GM19468 (cell line): ENCODE measurements around the gene WWC1.
A peak's percentile ranks its signal among the peaks of the same experiment; 100 is the strongest.
"Not testable (repeated sequence)": the region's sequence is repeated elsewhere in the genome, so short reads cannot be mapped to it uniquely, and the experiment has no call there.

ENCODE experiments used
- ATAC-seq: cut with Tn5 transposase; IDR thresholded peaks from one replicate; pipeline ENCODE4 v1.9.1; 2021; ENCODE audit warnings: mild to moderate bottlenecking, moderate library complexity, moderate number of reproducible peaks; ENCODE audit not compliant: unreplicated experiment; ENCODE audit errors: extremely low read depth

Gene WWC1

DNA sequence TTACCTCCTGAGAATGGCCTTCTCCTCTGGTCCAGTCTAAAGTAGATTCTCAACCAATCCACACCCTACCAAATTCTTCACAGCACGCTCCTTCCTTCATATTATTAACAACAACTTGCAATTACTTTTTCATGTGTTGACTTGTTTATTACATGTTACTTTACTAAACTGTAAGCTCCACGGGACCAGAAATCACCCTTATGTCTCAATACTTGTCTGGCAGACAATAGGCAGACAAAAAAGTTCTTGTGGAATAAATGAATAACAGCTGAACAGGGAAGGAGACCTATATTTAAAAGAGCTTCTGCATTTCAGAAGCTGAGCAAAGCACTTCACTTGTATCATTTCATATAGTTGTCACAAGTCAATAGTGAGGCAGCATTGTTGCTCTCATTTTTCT, 5.7 kb upstream of the WWC1 start:
- no peak for ATAC-seq

DNA sequence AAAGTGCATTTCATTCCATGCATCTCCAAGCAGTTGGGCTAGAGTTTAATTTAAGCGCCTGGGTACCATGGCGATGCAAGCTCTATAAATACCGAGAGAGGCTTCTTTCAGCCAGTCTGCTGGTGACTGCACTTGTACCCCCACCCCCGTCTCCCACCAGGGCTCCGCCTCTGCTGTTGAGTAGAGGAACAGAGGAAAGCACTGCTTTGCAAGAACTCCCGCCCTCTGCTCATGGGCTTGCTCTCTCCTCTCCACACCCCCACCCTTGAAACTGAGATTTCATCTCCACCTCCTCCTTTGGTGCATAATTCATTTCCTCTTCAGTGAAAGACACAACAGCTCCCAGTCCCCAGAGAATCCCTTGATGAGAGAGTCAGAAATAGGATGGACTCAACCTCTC, 5.1 kb upstream of the WWC1 start:
- no peak for ATAC-seq

DNA sequence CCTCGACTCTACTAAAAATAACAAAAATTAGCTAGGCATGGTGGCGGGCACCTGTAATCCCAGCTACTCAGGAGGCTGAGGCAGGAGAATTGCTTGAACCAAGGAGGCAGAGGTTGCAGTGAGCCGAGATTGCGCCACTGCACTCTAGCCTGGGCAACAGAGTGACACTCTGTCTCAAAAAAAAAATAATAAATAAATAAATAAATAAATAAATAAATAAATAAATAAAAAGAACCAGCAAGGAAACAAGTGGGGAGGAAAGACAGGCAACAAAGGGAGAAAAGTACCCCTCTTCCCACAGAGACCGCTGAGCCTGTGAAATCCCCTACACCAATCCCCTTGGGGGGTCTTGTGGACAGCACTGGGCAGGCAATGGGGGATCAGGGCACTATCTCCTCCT, 4.6 kb upstream of the WWC1 start:
- not testable (repeated sequence) for ATAC-seq

DNA sequence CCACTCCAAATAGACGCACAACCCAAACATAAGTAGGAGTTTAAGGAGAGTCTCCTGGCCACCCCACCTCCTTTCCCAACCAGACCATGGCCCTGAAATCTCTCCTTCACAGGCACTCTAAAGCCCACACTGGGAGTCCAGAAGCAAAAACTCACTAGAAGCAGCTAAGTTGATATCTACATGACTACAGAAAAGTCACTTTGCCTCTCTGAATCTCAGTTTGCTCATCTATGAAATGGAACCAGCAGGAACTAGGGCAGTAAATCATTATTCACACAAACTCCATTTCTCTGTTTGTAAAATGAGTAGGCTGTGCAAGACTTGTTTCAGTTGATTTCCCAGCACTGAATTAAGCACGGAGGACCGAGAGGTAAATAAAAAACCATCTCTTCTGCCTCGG, 4.1 kb upstream of the WWC1 start:
- ATAC-seq: no peak

DNA sequence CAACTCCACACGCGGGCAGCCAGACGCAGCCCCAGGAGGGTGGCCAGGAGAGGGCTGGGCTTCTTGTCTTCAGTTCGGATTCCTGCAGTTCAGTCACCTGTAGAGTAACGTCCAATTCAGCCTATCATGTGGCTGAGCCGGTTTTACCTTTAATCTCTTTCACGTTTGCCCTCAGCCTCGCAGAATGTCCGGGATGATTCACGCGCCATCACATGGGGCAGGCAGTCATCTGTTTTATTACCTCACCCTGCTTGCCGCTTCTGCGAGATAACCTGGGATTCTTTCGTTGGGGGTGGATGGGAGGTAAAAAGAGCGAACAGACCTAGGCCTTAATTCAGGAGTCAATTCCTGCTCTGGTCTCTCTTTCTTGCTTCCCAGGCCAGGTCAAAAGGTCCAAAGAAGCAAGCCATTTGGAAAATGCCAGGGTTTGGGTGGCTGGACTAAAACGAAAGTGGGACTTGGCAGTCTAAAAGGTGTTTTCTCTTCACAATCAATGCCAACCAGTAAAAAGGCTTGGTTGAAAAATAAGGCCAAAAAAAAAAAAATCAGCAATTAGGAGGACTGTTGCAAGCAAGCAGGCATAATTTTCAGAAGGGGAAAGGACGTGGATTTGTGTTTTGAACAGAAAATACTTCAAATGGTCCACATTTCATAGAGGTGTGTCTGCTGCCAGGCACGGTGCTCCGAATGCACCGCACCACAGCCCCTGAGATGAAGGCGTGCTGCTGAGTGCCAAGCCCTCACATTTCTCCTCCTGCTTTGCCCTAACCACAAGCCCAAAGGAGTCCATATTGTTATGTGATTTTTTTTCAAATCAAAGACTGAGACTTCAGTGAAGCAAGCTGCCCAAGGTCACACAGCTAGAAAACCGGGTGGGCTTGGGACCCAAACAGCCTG, 2.8 kb upstream of the WWC1 start:
- no peak for ATAC-seq

DNA sequence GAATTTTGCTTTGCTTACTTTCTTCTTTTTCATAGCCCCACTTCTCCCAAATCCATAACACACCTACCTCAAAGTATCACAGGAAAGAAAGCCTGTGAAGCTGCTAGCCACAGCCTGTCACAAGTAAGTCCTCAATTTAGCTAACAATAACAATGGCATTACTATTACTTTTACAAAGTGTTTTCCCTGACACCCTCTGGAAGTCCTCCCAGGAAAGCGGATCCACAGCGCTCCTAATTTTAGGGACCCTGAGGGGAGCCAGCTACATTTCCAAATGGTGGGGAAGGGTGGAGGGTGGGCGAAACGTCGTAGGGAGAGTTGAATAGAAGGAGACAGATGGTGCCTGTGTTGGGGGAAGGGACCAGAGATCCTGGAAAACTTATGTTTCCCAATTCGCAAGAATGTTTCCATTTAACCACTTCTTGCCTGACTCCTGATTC, 523 bp upstream of the WWC1 start:
- ATAC-seq: no peak

DNA sequence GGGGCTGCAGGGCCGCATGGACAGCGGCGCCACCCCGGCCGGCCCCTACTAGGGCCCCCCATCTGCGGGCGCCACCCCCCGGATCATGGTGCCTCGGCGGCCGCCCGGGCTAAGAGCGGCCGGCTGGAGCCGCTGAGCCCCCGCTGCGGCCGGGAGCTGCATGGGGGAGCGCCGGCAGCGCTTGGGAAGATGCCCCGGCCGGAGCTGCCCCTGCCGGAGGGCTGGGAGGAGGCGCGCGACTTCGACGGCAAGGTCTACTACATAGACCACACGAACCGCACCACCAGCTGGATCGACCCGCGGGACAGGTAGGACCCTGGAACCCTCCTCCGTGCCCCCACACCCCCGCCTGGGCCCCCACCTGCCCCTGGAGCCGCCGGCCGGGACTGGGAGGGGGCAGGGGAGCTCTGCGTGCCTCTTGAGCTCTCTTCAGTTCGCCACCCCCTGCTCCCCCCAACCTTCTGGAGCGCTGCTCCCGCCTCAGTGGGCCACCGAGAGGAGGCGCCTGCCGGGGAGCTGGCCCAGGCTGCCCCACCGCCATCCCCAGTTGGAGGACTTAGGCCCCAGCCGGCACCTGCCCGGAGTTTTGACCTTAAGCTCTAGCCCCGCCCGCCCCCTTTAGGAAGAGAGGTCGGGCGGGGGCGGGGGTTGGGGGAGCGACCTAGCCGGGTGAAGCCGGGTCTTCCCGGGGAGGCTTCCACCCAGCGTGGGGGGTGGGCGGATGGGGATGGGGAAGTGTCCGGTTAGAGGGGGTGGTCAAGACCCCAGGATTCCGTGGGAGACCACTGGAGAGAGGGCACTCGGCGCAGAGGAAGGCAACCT, 730 bp downstream of the WWC1 start:
- ATAC-seq: peak; percentile 10

DNA sequence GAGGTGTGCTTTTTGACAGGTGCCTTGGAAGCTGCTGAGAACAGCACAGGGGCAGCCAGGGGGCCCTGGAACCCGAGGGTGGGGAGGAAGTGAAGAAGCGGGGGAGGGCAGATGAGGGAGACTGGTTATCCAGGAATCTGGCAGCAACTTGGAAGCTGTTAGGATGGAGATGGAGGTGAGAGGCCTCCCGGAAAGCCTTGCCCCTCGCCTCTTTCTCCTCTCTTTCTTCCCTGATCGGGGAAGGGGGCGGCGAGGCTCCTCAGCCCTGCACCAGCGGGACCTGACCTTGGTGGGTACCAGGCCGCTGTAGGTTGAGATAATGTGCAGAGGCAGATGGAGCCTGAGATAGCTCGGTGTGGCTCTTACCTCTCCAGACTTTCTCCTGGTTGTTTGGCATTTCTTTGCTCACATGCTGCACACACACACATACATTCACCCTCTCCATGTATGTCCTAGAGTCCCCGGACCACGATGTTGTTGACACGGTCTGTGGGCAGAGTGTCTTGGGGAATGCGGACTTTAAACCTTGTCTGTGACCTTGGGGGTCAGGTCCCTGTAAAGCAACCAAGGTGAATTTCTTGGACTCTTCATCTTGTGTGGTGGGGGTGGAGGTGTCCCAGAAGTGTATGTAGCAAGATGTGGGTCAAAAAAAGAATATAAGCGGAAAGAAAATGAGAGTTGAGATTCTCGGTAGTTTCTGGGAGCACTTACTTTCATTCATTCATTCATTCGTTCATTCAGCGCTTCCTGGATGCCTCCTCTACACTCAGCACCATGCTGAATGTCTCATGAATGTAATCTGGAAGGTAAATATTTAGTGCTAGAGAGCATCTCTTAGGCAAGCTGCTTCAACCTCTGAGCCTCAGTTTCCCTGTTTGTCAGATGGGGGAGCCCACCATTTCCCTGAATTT, 1.6 kb downstream of the WWC1 start:
- ATAC-seq: no peak

DNA sequence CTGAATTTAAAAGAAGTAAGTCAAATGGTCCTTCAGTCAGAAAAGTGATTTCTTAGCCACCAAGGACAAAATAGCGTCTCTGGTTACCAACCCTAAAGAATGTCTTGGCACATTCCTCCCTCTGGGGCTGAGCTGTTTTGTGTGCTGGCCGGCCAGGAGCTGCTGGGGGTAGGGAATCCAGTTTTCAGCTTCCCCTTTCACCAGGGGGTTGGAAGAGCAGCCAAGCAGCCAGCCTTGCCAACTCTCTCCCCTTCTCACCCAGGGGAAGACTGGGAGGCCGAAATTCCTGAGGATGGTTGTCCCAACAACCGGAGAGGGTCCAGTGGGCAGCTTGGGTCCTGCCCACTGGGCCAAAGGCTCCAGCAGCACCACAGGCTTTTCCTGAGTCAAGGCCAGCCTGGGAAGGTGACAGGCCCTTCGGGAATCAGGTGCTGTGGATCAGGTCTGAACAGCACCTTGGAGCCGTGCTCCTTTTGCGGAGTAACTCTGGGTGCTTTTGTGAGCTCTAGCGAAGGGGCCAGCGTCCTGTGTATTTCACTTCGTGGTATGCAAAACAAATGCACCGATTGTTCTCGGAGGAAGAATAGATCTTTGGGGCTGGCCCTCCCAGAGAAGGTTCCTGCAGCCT, 4.2 kb downstream of the WWC1 start:
- ATAC-seq: no peak

DNA sequence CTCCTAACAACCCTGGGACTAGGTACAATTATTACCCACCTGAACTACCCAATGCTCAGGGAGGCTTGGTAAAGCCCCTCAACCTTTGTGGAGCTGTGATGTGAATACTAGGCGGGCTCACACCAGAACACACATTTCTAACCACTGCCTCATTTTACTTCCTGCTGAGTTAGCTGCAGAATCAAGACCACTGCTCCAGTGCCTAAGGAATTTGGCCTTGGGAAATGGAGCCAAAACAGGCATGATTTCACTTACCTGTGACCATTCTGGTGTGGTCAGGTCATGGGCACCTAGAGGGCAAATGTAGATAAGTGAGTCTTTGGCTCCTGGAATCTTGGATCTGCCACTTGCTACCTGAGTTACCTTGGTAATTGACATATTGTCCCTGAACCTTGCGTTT, 5.2 kb downstream of the WWC1 start:
- ATAC-seq: no peak

DNA sequence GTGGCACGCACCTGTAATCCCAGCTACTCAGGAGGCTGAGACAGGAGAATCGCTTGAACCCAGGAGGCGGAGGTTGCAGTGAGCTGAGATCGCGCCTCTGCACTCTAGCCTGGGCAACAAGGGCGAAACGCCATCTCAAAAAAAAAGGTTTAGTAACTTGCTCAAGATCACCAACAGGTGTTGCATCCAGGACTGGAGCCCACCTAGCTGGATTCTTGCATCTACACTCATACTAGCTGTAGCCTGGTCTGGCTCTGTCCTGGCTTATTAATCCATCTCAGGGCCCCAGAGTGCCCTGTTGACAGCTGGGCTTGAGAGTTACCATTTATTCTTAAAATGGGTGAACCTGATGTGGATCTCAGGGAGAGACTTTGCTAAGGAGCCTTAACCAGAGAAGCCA, 7.5 kb downstream of the WWC1 start:
- ATAC-seq: no peak

DNA sequence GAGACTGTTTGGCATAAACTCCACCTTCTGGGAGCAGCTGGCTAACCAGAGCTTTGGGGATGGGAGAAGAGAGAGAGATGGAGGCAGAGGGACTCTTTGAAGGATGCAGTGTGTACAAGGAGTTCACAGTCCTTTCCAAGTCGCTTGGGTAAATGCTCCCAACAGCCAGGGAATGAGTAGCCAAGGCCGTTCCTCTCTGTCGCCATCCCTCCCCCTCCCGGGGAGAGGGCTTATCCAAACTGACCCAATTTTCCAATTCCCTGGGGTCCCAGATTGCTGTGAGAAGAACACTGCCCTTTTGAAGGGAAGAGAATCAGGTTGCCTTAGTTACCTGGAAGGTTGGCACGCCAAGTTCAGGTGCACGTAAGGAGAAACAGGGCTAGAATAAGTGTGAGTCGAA, 7.9 kb downstream of the WWC1 start:
- no peak for ATAC-seq

DNA sequence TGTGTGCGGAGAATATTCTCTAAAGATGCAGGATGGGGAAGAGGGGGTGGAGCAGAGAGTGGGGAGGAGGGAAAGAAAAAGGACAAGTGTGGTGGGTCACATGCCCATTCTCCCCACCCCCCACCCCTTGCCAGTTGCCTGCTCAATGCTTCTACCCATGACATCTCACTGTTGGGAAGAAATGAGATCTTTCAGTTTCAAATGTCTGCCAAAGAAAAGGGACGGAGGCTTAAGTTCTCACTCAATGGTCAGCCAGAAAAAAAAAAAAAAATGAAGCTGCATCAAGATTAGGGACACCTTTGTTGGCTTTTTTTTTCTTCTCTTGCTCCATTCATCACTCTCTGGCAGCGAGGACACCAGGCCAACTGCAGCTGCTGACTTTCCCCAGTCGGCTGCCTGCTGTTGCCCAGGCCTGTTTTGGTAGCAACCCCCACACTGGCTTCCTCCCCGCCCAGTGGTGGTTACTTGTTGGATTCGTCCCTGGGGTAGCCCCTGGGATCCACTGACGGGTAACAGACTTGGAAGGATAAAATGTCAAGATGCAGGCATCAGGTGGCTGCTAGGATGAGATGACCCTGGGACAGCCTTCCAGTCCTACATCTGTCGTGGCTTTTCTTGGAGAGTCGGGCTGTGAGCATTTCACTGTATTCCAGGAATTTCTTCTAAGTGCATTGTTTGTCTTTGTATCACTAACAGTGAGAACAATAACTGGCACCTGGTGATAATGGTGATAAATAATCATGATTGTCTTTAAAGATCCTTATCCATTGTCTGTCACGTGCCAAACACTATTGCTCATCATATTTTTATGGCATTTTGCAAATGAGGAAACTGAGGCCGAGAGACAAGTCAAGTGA, 9.1 kb downstream of the WWC1 start:
- no peak for ATAC-seq

DNA sequence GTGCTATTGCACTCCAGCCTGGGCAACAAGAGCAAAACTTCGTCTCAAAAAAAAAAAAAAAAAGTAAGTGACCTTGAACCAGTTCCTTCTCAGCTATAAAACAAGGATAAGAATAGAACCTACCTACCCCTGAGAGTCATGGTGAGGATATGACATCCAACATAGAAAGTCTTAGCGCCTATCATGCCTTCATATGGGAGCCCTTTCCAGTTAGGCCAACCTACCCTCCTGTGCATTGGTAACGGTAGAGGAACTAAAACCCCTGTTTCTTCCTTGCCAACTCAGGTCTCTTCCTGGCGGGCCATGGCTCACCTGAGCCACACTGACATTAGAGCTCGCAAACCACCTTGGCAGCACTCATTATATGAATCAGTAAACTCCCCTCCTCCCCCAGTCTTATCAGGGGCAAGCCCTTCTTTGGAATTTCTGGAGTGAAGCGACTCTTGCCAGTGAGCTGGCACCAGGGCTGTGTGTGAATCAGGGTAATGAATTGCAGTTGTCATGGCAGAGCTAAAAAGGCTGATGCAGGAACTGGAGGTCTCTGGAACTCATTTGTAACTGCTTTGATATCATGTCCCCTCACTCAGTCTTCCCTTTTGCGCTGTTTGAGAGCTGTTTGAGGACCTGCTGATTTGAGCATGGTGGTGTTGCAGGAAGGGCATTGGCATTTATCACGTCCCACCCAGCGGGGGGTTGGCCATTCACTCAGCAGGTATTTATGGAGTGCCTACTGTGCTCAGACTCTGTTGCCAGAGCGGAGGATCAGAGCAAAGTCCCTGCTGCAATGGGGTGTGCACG, 10.3 kb downstream of the WWC1 start:
- no peak for ATAC-seq

DNA sequence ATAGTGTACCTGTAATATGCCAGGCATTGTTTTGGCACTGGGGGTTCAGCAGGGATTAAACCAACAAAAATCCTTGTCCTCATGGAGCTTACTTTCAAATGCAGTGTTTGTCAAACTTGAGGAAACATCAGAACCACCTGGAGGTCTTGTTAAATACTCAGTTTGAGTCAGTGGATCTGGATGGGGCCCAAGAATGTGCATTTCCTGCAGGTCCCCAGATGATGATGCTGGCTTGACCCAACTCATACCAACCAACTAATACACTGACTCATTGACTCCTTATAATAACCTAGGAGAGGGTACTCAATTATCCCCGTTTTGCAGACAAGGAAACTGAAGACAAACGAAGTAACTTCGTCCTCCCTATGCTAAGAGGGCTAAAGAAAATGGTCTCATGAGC, 11.3 kb downstream of the WWC1 start:
- no peak for ATAC-seq

DNA sequence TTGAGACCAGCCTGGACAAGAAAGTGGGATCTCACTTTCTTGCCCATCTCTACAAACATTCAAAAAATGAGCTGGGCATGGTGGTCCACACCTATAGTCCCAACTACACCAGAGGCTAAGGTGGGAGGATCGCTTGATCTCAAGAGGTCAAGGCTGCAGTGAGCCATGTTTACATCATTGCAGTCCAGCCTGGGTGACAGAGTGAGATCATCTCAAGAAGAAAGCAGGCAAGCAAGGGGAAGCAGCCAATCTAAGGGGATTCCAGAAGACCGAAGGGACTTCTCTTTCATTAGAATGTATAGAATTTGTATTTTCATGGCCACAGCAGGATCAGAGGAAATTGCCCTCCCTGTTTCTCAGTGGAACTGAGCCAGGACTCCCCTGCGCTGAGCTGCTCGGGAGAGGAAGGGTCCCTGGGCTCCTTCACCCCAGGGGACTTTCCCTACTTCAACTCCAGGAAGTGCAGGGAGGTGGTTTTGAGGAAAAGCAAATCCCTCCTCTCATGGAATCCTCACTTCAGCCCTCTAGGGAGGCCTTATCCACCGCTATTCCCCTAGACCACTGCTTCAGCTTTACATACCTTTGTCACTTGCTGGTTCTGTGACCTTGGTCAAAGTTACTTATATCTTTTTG, 12.1 kb downstream of the WWC1 start:
- ATAC-seq: no peak

DNA sequence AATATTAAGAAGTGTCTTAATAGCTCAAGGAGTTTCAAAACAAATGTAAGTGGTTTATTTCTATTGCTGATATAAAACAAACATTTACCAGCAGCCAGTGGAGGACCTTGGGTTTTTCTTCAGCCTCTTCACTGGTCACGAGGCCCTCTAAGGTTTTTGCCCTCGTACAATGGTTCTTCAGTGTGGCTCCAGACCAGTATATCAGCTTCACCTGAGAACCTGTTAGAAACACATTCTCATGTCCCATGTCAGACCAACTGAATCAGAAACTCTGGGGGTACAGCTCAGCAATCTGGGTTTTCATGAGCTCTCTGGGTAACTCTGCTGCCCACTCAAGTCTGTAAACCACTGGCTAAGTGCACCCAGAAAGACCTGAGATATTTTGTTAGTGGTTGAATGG, 12.9 kb downstream of the WWC1 start:
- no peak for ATAC-seq

DNA sequence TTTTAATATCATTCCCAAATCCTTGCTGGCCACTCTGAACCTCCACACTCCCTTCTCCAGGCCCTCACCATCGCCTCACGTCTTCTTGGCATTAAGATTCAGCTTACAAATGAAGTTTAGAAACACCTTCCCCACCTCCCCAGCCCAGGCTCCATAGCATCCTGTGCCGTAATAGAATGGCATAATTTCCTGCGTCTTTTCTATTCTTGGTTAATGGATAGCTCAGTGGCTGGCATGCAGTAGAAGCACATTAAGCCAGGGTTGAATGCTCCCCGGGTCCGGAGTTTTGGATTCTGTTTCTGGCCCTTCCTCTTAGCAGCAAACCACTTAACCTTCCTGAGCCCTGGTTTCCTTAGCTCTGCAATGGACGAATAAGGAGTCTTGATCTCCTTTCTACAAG, 13.8 kb downstream of the WWC1 start:
- ATAC-seq: no peak
